IPS-18a (cell line): Measurements from ENCODE around the gene GNAQ.
"Not testable (repeated sequence)": the region's sequence is repeated elsewhere in the genome, so short reads cannot be mapped to it uniquely, and the experiment has no call there.

Experiments used
- H3K27ac ChIP-seq: one replicate; pipeline ENCODE4 v1.5.1; 2013; ENCODE audit warnings: low read length
- H3K27me3 ChIP-seq: one replicate; pipeline ENCODE4 v1.6.1; 2013; ENCODE audit warnings: mild to moderate bottlenecking, low read length; ENCODE audit not compliant: control insufficient read depth, insufficient read depth
- H3K36me3 ChIP-seq: one replicate; pipeline ENCODE4 v1.6.1; 2013; ENCODE audit warnings: low read depth, low read length; ENCODE audit not compliant: control insufficient read depth
- H3K4me1 ChIP-seq: one replicate; pipeline ENCODE4 v1.6.1; 2013; ENCODE audit warnings: low read depth, low read length; ENCODE audit not compliant: control insufficient read depth
- H3K4me3 ChIP-seq: one replicate; pipeline ENCODE4 v1.5.1; 2013; ENCODE audit warnings: low read length
- H3K9ac ChIP-seq: one replicate; pipeline ENCODE4 v1.6.1; 2013; ENCODE audit warnings: mild to moderate bottlenecking, low read length, moderate library complexity
- H3K9me3 ChIP-seq: one replicate; pipeline ENCODE4 v1.6.1; 2013; ENCODE audit warnings: low read depth, low read length; ENCODE audit not compliant: control insufficient read depth

Gene GNAQ

GRCh38 chr9:77882294-77882693 lies 149.3 kb downstream of the GNAQ start:
- Histone ChIP-seq H3K27me3 (no peaks in the 10 kb centered on the region), H3K36me3 (no peaks in the 10 kb centered on the region), H3K9ac (no peak overlapping the region), H3K4me3 (no peak overlapping the region), H3K9me3 (no peaks in the 10 kb centered on the region), H3K4me1 (peaks cover 26% of the 10 kb centered on the region), H3K27ac (no peak overlapping the region)

- not testable (repeated sequence) for H3K9me3 ChIP-seq, H3K9ac ChIP-seq, H3K27me3 ChIP-seq, H3K27ac ChIP-seq, H3K36me3 ChIP-seq, H3K4me3 ChIP-seq
- peaks cover 26% of the 10 kb centered on the region for H3K4me1 ChIP-seq
Measured at GRCh38 chr9:77881634-77882033, 150.0 kb downstream of the GNAQ start.

- H3K9me3 ChIP-seq: no peaks in the 10 kb centered on the region
- no peak overlapping the region for H3K27ac ChIP-seq
Measured at GRCh38 chr9:77881111-77881510, 150.5 kb downstream of the GNAQ start.

GRCh38 chr9:77879437-77879943 lies 152.1 kb downstream of the GNAQ start:
- Histone ChIP-seq H3K9ac (no peak overlapping the region), H3K36me3 (no peaks in the 10 kb centered on the region), H3K4me3 (no peak overlapping the region), H3K9me3 (no peaks in the 10 kb centered on the region), H3K27me3 (no peaks in the 10 kb centered on the region), H3K27ac (no peak overlapping the region), H3K4me1 (peaks cover 17% of the 10 kb centered on the region)

More at GRCh38 chr9:77881111-77881510, 150.5 kb downstream of the GNAQ start:
- Histone ChIP-seq H3K27me3 (no peaks in the 10 kb centered on the region), H3K36me3 (no peaks in the 10 kb centered on the region), H3K9ac (no peak overlapping the region), H3K4me3 (no peak overlapping the region), H3K4me1 (peaks cover 26% of the 10 kb centered on the region)

- H3K9ac ChIP-seq, H3K4me3 ChIP-seq, H3K36me3 ChIP-seq, H3K27ac ChIP-seq, H3K9me3 ChIP-seq, H3K27me3 ChIP-seq: not testable (repeated sequence)
- peaks cover 10% of the 10 kb centered on the region for H3K4me1 ChIP-seq
Measured at GRCh38 chr9:77878793-77879192, 152.8 kb downstream of the GNAQ start.

GRCh38 chr9:77877976-77878375 lies 153.6 kb downstream of the GNAQ start:
- H3K4me3 ChIP-seq: no peak overlapping the region
- H3K27ac ChIP-seq: no peak overlapping the region
- no peak overlapping the region for H3K9ac ChIP-seq
- H3K4me1 ChIP-seq: peaks cover 6% of the 10 kb centered on the region
- no peaks in the 10 kb centered on the region for H3K27me3 ChIP-seq
- H3K36me3 ChIP-seq: no peaks in the 10 kb centered on the region
- no peaks in the 10 kb centered on the region for H3K9me3 ChIP-seq

- peaks cover 3% of the 10 kb centered on the region for H3K4me1 ChIP-seq
- H3K9me3 ChIP-seq: no peaks in the 10 kb centered on the region
- no peak overlapping the region for H3K4me3 ChIP-seq
- no peaks in the 10 kb centered on the region for H3K27me3 ChIP-seq
- no peak overlapping the region for H3K9ac ChIP-seq
- H3K27ac ChIP-seq: no peak overlapping the region
- no peaks in the 10 kb centered on the region for H3K36me3 ChIP-seq
Measured at GRCh38 chr9:77876590-77876989, 155.0 kb downstream of the GNAQ start.

GRCh38 chr9:77876091-77876490 lies 155.5 kb downstream of the GNAQ start:
- Histone ChIP-seq H3K36me3 (no peaks in the 10 kb centered on the region), H3K4me3 (no peak overlapping the region), H3K4me1 (peaks cover 3% of the 10 kb centered on the region), H3K9me3 (no peaks in the 10 kb centered on the region), H3K9ac (no peak overlapping the region), H3K27ac (no peak overlapping the region), H3K27me3 (no peaks in the 10 kb centered on the region)

- Histone ChIP-seq H3K9me3 (no peaks in the 10 kb centered on the region), H3K36me3 (no peaks in the 10 kb centered on the region), H3K27me3 (no peaks in the 10 kb centered on the region), H3K9ac (no peak overlapping the region), H3K4me3 (no peak overlapping the region), H3K27ac (no peak overlapping the region), H3K4me1 (peaks cover 3% of the 10 kb centered on the region)
Measured at GRCh38 chr9:77872863-77873262, 158.7 kb downstream of the GNAQ start.

GRCh38 chr9:77872177-77872576 lies 159.4 kb downstream of the GNAQ start:
- Histone ChIP-seq H3K4me3 (no peak overlapping the region), H3K4me1 (peaks cover 3% of the 10 kb centered on the region), H3K9ac (no peak overlapping the region), H3K27ac (no peak overlapping the region), H3K9me3 (no peaks in the 10 kb centered on the region), H3K36me3 (no peaks in the 10 kb centered on the region), H3K27me3 (no peaks in the 10 kb centered on the region)

GRCh38 chr9:77871483-77871882 lies 160.1 kb downstream of the GNAQ start:
- no peak overlapping the region for H3K9ac ChIP-seq
- H3K9me3 ChIP-seq: no peaks in the 10 kb centered on the region
- no peak overlapping the region for H3K4me3 ChIP-seq
- H3K36me3 ChIP-seq: no peaks in the 10 kb centered on the region
- H3K4me1 ChIP-seq: peaks cover 3% of the 10 kb centered on the region
- no peaks in the 10 kb centered on the region for H3K27me3 ChIP-seq
- H3K27ac ChIP-seq: no peak overlapping the region

- H3K4me3 ChIP-seq: no peak overlapping the region
- H3K9me3 ChIP-seq: peaks cover 8% of the 10 kb centered on the region
- no peak overlapping the region for H3K27ac ChIP-seq
- H3K4me1 ChIP-seq: no peaks in the 10 kb centered on the region
- H3K9ac ChIP-seq: no peak overlapping the region
- H3K27me3 ChIP-seq: no peaks in the 10 kb centered on the region
- peaks cover 7% of the 10 kb centered on the region for H3K36me3 ChIP-seq
Measured at GRCh38 chr9:77866878-77867277, 164.7 kb downstream of the GNAQ start.
